Fibroblast of pulmonary artery (primary cell): ENCODE measurements around the gene DDAH1.
"Not testable (repeated sequence)": the region's sequence is repeated elsewhere in the genome, so short reads cannot be mapped to it uniquely, and the experiment has no call there.

Source experiments
- DNase-seq: peaks from one replicate; pipeline ENCODE4 v3.0.0-alpha.2; 2010; ENCODE audit warnings: low read depth
- H3K4me3 ChIP-seq: replicated peaks from 2 replicates; pipeline ENCODE4 v1.5.1; 2011; ENCODE audit warnings: low read depth, mild to moderate bottlenecking, control low read depth, low read length, moderate library complexity
- CTCF ChIP-seq: IDR thresholded peaks from 2 replicates; pipeline ENCODE4 v1.5.1; 2011; ENCODE audit warnings: mild to moderate bottlenecking, control low read depth, low read length, inconsistent platforms; ENCODE audit errors: missing control alignments

The DDAH1 gene

GRCh38 chr1:85471558-85471957, 6.6 kb upstream of the DDAH1 start:
- no peak overlapping the region for H3K4me3 ChIP-seq
- no peak for TF ChIP-seq CTCF
- DNase-seq = no peak

- H3K4me3 ChIP-seq, DNase-seq: not testable (repeated sequence)
Measured at GRCh38 chr1:85470130-85470529, 5.2 kb upstream of the DDAH1 start.

GRCh38 chr1:85467929-85468540, 3.1 kb upstream of the DDAH1 start:
- TF ChIP-seq CTCF = no peak
- no peak for DNase-seq
- H3K4me3 ChIP-seq = no peak overlapping the region

- no peak for DNase-seq
- H3K4me3 ChIP-seq = no peak overlapping the region
- TF ChIP-seq CTCF = no peak
Measured at GRCh38 chr1:85467036-85467435, 2.1 kb upstream of the DDAH1 start.

- no peak for TF ChIP-seq CTCF
- H3K4me3 ChIP-seq = peak overlapping the region; percentile 75
- DNase-seq = no peak
Measured at GRCh38 chr1:85465786-85466134, 801 bp upstream of the DDAH1 start.

- H3K4me3 ChIP-seq = peak overlapping the region; percentile 75
- DNase-seq = peak; percentile 71
- TF ChIP-seq CTCF = no peak
Measured at GRCh38 chr1:85464497-85465098, 361 bp downstream of the DDAH1 start.

GRCh38 chr1:85463731-85464496, 1.0 kb downstream of the DDAH1 start:
- DNase-seq = peak; percentile 26
- peak overlapping the region; percentile 75 for H3K4me3 ChIP-seq

More at GRCh38 chr1:85463731-85464496, 1.0 kb downstream of the DDAH1 start:
- no peak for TF ChIP-seq CTCF
